Measurements from ENCODE around the gene MPHOSPH6. TPM values are rescaled to one million over a fixed set of nuclear protein-coding genes. Genes with fewer than 3 reads are reported as not detected.

MPHOSPH6 gene
- polyA plus RNA-seq, 1 donor from 2014 or later = 75.1 TPM

GRCh38 chr16:82119405-82119804, 50.6 kb downstream of the MPHOSPH6 start:
- Histone ChIP-seq H3K36me3 (ENCODE audit: insufficient read depth, low read length) (no peaks in the 10 kb centered on the region), H3K4me2 (ENCODE audit: low read length) (no peak overlapping the region), H3K9me3 (ENCODE audit: low read length) (no peaks in the 10 kb centered on the region), H3K4me3 (ENCODE audit: low read length) (no peak overlapping the region), H3K27me3 (ENCODE audit: insufficient read depth, low read depth, low read length) (no peaks in the 10 kb centered on the region), H3K79me2 (replicated peaks; ENCODE audit: insufficient read depth, low read length) (no peaks in the 10 kb centered on the region), H3F3A (ENCODE audit: insufficient read depth, low read length, poor library complexity, severe bottlenecking) (no peaks in the 10 kb centered on the region), H3K27ac (ENCODE audit: low read length) (no peak overlapping the region), H3K9me2 (ENCODE audit: insufficient read depth, low read length) (no peaks in the 10 kb centered on the region), H4K20me1 (ENCODE audit: insufficient read depth) (no peaks in the 10 kb centered on the region), H3K9ac (ENCODE audit: low read length) (no peak overlapping the region), H2AFZ (ENCODE audit: low read depth, low read length) (no peak overlapping the region)
- TF ChIP-seq EP300 (conservative IDR thresholded peaks at IDR 0.05; ENCODE audit: poor library complexity, severe bottlenecking) (no peak), EZH2 (IDR thresholded peaks at IDR 0.05; ENCODE audit: borderline replicate concordance, insufficient read depth, low read length, poor library complexity, severe bottlenecking) (no peak), RAD21 (conservative IDR thresholded peaks at IDR 0.05) (no peak), REST (IDR thresholded peaks at IDR 0.05; ENCODE audit: borderline replicate concordance) (no peak), POLR2AphosphoS5 (IDR thresholded peaks at IDR 0.05) (no peak), CTCF (IDR thresholded peaks at IDR 0.05; ENCODE audit: poor library complexity, severe bottlenecking) (no peak), SMC3 (conservative IDR thresholded peaks at IDR 0.05; ENCODE audit: poor library complexity) (no peak), TAF1 (IDR thresholded peaks at IDR 0.05; ENCODE audit: low read depth) (no peak), MXI1 (conservative IDR thresholded peaks at IDR 0.05; ENCODE audit: poor library complexity, severe bottlenecking) (no peak)

- TF ChIP-seq RAD21 (conservative IDR thresholded peaks at IDR 0.05) (no peak), CTCF (IDR thresholded peaks at IDR 0.05; ENCODE audit: poor library complexity, severe bottlenecking) (no peak), MXI1 (conservative IDR thresholded peaks at IDR 0.05; ENCODE audit: poor library complexity, severe bottlenecking) (no peak), REST (IDR thresholded peaks at IDR 0.05; ENCODE audit: borderline replicate concordance) (no peak), POLR2AphosphoS5 (IDR thresholded peaks at IDR 0.05) (no peak), EP300 (conservative IDR thresholded peaks at IDR 0.05; ENCODE audit: poor library complexity, severe bottlenecking) (no peak), SMC3 (conservative IDR thresholded peaks at IDR 0.05; ENCODE audit: poor library complexity) (no peak), EZH2 (IDR thresholded peaks at IDR 0.05; ENCODE audit: borderline replicate concordance, insufficient read depth, low read length, poor library complexity, severe bottlenecking) (no peak), TAF1 (IDR thresholded peaks at IDR 0.05; ENCODE audit: low read depth) (no peak)
- Histone ChIP-seq H3K9me3 (ENCODE audit: low read length) (no peaks in the 10 kb centered on the region), H3K36me3 (ENCODE audit: insufficient read depth, low read length) (no peaks in the 10 kb centered on the region), H3K4me2 (ENCODE audit: low read length) (no peak overlapping the region), H3K79me2 (replicated peaks; ENCODE audit: insufficient read depth, low read length) (no peaks in the 10 kb centered on the region), H2AFZ (ENCODE audit: low read depth, low read length) (no peak overlapping the region), H3K9me2 (ENCODE audit: insufficient read depth, low read length) (no peaks in the 10 kb centered on the region), H3K4me3 (ENCODE audit: low read length) (no peak overlapping the region), H4K20me1 (ENCODE audit: insufficient read depth) (no peaks in the 10 kb centered on the region), H3F3A (ENCODE audit: insufficient read depth, low read length, poor library complexity, severe bottlenecking) (no peaks in the 10 kb centered on the region), H3K27me3 (ENCODE audit: insufficient read depth, low read depth, low read length) (no peaks in the 10 kb centered on the region), H3K27ac (ENCODE audit: low read length) (no peak overlapping the region), H3K9ac (ENCODE audit: low read length) (no peak overlapping the region)
Measured at GRCh38 chr16:82118749-82119148, 51.3 kb downstream of the MPHOSPH6 start.

Measured in neural cell (in vitro differentiated cells).